Natural killer cell (primary cell): ENCODE results near the gene ECHDC1. TPM values are rescaled to one million over a fixed set of nuclear protein-coding genes. Genes with fewer than 3 reads are reported as not detected.

Experiments used
- ATAC-seq, 3 donors: fragments of 150-1000 bp in 2 of 3; fragments of 200-7000 bp in 1 of 3; cut with Tn5 transposase; 1 replicate in 1 of 3; 2 replicates in 2 of 3; pipeline ENCODE4 v1.10.0; 2021; ENCODE audit warnings: mild to moderate bottlenecking in 2 of 3, moderate library complexity in 2 of 3
- DNase-seq, 2 donors: peaks; one replicate each; pipeline versions ENCODE4 v3.0.0 to v3.0.0-alpha.2; 2013 to 2021; ENCODE audit warnings: mixed read lengths in 1 of 2
- H3K27ac ChIP-seq: one replicate; pipeline ENCODE4 v1.5.1; 2013; ENCODE audit warnings: mild to moderate bottlenecking, low read length
- H3K27me3 ChIP-seq: one replicate; pipeline ENCODE4 v1.6.1; 2013; ENCODE audit warnings: low read length; ENCODE audit not compliant: control insufficient read depth, insufficient read depth
- H3K36me3 ChIP-seq: one replicate; pipeline ENCODE4 v1.6.1; 2013; ENCODE audit warnings: low read length; ENCODE audit not compliant: control insufficient read depth, insufficient read depth
- H3K4me1 ChIP-seq: one replicate; pipeline ENCODE4 v1.6.1; 2013; ENCODE audit warnings: low read length; ENCODE audit not compliant: control insufficient read depth, insufficient read depth
- H3K4me3 ChIP-seq: one replicate; pipeline ENCODE4 v1.5.1; 2013; ENCODE audit warnings: low read length
- H3K9me3 ChIP-seq: one replicate; pipeline ENCODE4 v1.6.1; 2013; ENCODE audit warnings: low read length; ENCODE audit not compliant: control insufficient read depth, insufficient read depth
- H3K27ac Mint-ChIP-seq, 2 donors: one replicate each; pipeline ENCODE4 v1.8.0; 2022; ENCODE audit warnings: mild to moderate bottlenecking in 2 of 2, mixed read lengths in 2 of 2, moderate library complexity in 1 of 2
- H3K27me3 Mint-ChIP-seq, 2 donors: one replicate each; pipeline ENCODE4 v1.8.0; 2022; ENCODE audit warnings: low read depth in 2 of 2, mixed read lengths in 2 of 2
- H3K36me3 Mint-ChIP-seq: one replicate; pipeline ENCODE4 v1.8.0; 2022; ENCODE audit warnings: mixed read lengths
- H3K4me1 Mint-ChIP-seq, 2 donors: one replicate each; pipeline ENCODE4 v1.8.0; 2022; ENCODE audit warnings: mixed read lengths in 2 of 2
- H3K4me3 Mint-ChIP-seq: one replicate; pipeline ENCODE4 v1.8.0; 2022; ENCODE audit warnings: mild to moderate bottlenecking, moderate library complexity, mixed read lengths
- H3K9me3 Mint-ChIP-seq, 2 donors: one replicate each; pipeline ENCODE4 v1.8.0; 2022; ENCODE audit warnings: mixed read lengths in 2 of 2
- WGBS: methylation state at CpG from one replicate; pipeline ENCODE4 v1.1.7; 2013; ENCODE audit warnings: missing lambda C conversion rate; ENCODE audit not compliant: insufficient coverage; 5-methylcytosine and 5-hydroxymethylcytosine counted together
- intact Hi-C: fragments of 100-400 bp; cut with micrococcal nuclease; formaldehyde crosslinking; loops from one replicate; pipeline ENCODE4 v1.14.2; 2022
- total RNA-seq, 4 donors: library from RNA; stranded (reverse); fragments of 120-200 nt in 1 of 4; gene quantifications; one replicate each; pipeline versions ENCODE4 v1.2.3 to v1.2.4, GENCODE V29; 2013 to 2022
- TF ChIP-seq, protein P1 (sequence below): fragments of 200-600 bp; IDR thresholded peaks from one replicate; pipeline ENCODE4 v1.8.0; 2022; ENCODE audit warnings: antibody characterized with exemption

The ECHDC1 gene
- total RNA-seq, 3 donors from 2014 or later (not counting 1 experiment from before 2014, with no cell fraction given) = 18.7 to 35.1 (median 21.4) TPM

DNA sequence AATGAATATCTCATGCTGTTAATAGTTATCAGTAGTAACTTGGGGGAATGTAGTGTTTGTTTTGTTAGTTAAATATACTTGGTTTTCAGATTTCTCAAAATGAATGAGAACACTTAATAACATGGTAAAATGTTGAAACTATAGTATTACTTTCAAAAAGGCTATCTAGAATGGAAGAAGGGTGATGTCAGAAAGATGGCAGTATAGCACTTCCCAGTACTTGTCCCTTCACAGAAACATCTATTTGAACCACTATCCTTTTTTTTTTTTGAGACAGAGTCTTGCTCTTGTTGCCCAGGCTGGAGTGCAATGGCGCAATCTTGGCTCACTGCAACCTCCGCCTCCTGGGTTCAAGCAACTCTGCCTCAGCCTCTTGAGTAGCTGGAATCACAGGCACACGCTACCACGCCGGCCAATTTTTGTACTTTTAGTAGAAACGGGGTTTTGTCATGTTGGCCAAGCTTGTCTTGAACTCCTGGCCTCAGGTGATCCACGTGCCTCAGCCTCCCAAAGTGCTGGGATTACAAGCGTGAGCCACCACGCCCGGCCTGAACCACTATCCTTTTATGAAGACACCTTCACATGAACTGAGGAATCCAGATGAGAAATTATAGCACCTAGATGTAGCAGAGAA is 4.7 kb upstream of the ECHDC1 start:
- DNase-seq (no peak), ATAC-seq (no peak)
- H3K4me3 Mint-ChIP-seq = no peak overlapping the region
- H3K4me1 Mint-ChIP-seq = peaks cover 0 to 5% of the 10 kb centered on the region in 2 donors
- H3K27me3 ChIP-seq = no peaks in the 10 kb centered on the region
- H3K4me1 ChIP-seq = peaks cover 7% of the 10 kb centered on the region
- WGBS = 97% methylated on average over 10 of the region's 10 CpGs
- no peaks in the 10 kb centered on the region for H3K27me3 Mint-ChIP-seq
- TF ChIP-seq, protein P1, sequence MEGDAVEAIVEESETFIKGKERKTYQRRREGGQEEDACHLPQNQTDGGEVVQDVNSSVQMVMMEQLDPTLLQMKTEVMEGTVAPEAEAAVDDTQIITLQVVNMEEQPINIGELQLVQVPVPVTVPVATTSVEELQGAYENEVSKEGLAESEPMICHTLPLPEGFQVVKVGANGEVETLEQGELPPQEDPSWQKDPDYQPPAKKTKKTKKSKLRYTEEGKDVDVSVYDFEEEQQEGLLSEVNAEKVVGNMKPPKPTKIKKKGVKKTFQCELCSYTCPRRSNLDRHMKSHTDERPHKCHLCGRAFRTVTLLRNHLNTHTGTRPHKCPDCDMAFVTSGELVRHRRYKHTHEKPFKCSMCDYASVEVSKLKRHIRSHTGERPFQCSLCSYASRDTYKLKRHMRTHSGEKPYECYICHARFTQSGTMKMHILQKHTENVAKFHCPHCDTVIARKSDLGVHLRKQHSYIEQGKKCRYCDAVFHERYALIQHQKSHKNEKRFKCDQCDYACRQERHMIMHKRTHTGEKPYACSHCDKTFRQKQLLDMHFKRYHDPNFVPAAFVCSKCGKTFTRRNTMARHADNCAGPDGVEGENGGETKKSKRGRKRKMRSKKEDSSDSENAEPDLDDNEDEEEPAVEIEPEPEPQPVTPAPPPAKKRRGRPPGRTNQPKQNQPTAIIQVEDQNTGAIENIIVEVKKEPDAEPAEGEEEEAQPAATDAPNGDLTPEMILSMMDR = no peak
- H3K4me3 ChIP-seq = no peak overlapping the region
- H3K9me3 Mint-ChIP-seq = peaks cover 2 to 3% of the 10 kb centered on the region in 2 donors
- no peaks in the 10 kb centered on the region for H3K36me3 Mint-ChIP-seq
- no peak overlapping the region for H3K27ac ChIP-seq
- H3K27ac Mint-ChIP-seq = no peak overlapping the region
- no peaks in the 10 kb centered on the region for H3K36me3 ChIP-seq
- no peaks in the 10 kb centered on the region for H3K9me3 ChIP-seq
- intact Hi-C loops = no loop called here

- peaks cover 2 to 3% of the 10 kb centered on the region in 2 donors for H3K9me3 Mint-ChIP-seq
- no CpG with 5 or more reads among the region's 2 CpGs for WGBS
- H3K36me3 ChIP-seq = no peaks in the 10 kb centered on the region
- ATAC-seq (no peak), DNase-seq (no peak)
- no peak overlapping the region for H3K27ac ChIP-seq
- peaks cover 10% of the 10 kb centered on the region for H3K4me1 ChIP-seq
- no peak overlapping the region for H3K4me3 Mint-ChIP-seq
- no peaks in the 10 kb centered on the region for H3K9me3 ChIP-seq
- intact Hi-C loops = no loop called here
- H3K4me3 ChIP-seq = no peak overlapping the region
- H3K27me3 ChIP-seq = no peaks in the 10 kb centered on the region
- no peak overlapping the region for H3K27ac Mint-ChIP-seq
- TF ChIP-seq, protein P1 = no peak
- no peaks in the 10 kb centered on the region for H3K27me3 Mint-ChIP-seq
- peaks cover 0 to 5% of the 10 kb centered on the region in 2 donors for H3K4me1 Mint-ChIP-seq
- no peaks in the 10 kb centered on the region for H3K36me3 Mint-ChIP-seq
These were observed 3.8 kb upstream of the ECHDC1 start for GRCh38 chr6:127347178-127347577.

GRCh38 chr6:127345521-127345920 is 2.1 kb upstream of the ECHDC1 start:
- Histone ChIP-seq H3K9me3 (no peaks in the 10 kb centered on the region), H3K4me3 (no peak overlapping the region), H3K36me3 (no peaks in the 10 kb centered on the region), H3K4me1 (peaks cover 8% of the 10 kb centered on the region), H3K27me3 (no peaks in the 10 kb centered on the region), H3K27ac (no peak overlapping the region)
- intact Hi-C loops = no loop called here
- peak overlapping the region; percentile 39 for H3K4me3 Mint-ChIP-seq
- no peak for DNase-seq
- TF ChIP-seq, protein P1 = no peak
- no peaks in the 10 kb centered on the region for H3K36me3 Mint-ChIP-seq
- H3K27me3 Mint-ChIP-seq = no peaks in the 10 kb centered on the region
- H3K4me1 Mint-ChIP-seq = peaks cover 0 to 6% of the 10 kb centered on the region in 2 donors
- no peak for ATAC-seq
- H3K27ac Mint-ChIP-seq = no peak overlapping the region
- peaks cover 0 to 3% of the 10 kb centered on the region in 2 donors for H3K9me3 Mint-ChIP-seq
